ENCODE results near the gene LASP1.
A peak's percentile ranks its signal among the peaks of the same experiment; 100 is the strongest.

The LASP1 gene

DNA sequence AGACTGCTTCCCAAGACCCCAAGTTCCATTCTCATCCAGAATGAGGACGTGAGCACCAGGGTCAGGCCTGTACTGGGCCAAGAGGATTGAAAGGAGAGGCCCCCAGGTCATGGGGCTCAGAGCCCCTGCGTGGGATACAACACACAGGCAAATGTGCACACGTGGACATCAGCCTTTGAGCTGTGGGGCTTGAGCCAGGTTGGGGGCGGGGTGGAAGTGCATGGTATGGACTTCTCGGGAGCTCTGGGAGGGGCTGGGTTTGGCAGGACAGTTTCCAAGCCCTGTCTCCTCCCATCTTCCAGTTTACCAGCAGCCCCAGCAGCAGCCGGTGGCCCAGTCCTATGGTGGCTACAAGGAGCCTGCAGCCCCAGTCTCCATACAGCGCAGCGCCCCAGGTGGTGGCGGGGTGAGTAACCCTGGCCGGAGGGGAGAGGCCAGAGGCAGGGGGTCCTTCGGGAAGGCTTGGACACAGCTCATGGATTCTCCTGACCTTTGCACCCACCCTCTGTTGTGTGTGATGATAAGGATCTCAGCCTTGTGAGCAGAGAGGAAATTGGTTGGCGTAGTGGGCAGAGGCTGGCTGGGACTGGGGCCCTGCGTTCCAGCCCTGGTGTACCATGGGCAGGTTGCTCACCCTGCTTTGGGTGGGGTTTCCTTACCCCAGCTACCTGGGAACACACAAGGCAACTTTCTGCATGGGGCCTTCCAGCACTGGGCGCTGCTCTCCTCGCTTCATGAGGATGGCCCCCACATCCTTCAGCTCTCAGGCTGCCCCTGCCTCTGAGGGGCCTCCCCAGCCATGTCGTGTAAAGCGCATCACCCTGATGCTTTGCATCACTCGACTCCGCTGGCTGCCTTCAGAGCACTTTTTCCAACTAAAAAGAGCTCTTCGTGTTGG, 45.1 kb downstream of the LASP1 start:
- DNase-seq (ENCODE audit: insufficient read length, low spot score) (no peak), FAIRE-seq (no peak)
- TF ChIP-seq, protein P1, sequence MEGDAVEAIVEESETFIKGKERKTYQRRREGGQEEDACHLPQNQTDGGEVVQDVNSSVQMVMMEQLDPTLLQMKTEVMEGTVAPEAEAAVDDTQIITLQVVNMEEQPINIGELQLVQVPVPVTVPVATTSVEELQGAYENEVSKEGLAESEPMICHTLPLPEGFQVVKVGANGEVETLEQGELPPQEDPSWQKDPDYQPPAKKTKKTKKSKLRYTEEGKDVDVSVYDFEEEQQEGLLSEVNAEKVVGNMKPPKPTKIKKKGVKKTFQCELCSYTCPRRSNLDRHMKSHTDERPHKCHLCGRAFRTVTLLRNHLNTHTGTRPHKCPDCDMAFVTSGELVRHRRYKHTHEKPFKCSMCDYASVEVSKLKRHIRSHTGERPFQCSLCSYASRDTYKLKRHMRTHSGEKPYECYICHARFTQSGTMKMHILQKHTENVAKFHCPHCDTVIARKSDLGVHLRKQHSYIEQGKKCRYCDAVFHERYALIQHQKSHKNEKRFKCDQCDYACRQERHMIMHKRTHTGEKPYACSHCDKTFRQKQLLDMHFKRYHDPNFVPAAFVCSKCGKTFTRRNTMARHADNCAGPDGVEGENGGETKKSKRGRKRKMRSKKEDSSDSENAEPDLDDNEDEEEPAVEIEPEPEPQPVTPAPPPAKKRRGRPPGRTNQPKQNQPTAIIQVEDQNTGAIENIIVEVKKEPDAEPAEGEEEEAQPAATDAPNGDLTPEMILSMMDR (IDR thresholded peaks at IDR 0.05; ENCODE audit: insufficient read depth, missing control alignments) = no peak

DNA sequence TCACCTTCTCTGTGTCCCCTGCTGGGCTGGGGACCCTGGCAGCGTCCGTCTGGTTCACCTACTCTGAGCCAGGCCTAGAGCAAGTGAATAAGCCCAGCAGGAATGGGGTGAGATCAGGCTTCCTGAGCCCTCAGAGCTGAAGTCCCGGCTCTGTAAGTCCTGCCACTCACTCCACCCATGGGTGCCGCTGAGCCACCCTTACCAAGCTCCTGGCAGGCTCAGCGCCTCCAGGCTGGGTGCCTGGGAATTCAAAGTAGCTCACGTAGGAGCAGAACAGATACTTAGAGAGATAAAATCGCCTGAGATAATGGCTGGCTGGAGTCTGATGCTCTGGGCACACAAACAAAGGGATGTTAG, 45.8 kb downstream of the LASP1 start:
- DNase-seq (ENCODE audit: insufficient read length, low spot score) = no peak
- FAIRE-seq = no peak
- TF ChIP-seq, protein P1 (IDR thresholded peaks at IDR 0.05; ENCODE audit: insufficient read depth, missing control alignments) = no peak

DNA sequence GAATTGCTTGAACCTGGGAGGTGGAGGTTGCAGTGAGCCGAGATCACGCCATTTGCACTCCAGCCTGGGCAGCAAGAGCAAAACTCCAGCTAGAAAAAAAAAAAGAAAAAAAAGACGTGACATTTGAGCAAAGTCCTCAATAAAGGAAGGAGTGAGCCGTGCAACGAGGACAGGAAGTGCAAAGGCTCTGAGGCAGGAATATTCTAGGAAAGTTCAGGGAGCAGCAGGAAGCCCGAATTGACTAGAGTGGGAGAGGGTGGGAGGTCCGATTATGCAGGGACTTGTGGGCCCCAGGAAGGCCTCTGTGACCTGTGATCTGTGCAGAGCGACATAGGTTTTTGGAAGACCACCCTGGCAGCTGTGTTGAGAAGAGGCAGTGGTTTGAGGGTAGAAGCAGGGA, 46.9 kb downstream of the LASP1 start:
- TF ChIP-seq, protein P1 (IDR thresholded peaks at IDR 0.05; ENCODE audit: insufficient read depth, missing control alignments) = no peak
- no peak for FAIRE-seq
- DNase-seq (ENCODE audit: insufficient read length, low spot score) = no peak

DNA sequence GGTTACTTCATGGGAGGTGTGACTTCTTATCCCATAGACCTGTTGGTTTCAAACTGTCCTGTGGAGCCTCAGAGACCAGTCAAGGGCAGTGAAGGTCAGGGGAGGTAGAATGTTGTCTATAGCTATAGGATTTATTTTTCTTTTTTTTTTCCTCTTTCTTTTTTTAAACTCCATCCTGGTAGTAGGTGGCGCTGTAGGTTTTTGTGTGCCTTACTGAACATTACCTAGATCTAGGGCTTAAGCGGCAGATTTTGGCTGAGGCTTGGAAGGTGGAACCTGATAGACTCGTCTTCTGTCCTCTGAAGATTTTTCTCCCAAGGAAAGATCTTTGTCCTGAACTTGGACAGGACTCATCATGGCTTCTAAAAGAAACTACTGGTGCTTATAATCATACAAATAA, 47.4 kb downstream of the LASP1 start:
- DNase-seq (ENCODE audit: insufficient read length, low spot score) (no peak), FAIRE-seq (no peak)
- TF ChIP-seq, protein P1 (IDR thresholded peaks at IDR 0.05; ENCODE audit: insufficient read depth, missing control alignments) = peak; percentile 30

DNA sequence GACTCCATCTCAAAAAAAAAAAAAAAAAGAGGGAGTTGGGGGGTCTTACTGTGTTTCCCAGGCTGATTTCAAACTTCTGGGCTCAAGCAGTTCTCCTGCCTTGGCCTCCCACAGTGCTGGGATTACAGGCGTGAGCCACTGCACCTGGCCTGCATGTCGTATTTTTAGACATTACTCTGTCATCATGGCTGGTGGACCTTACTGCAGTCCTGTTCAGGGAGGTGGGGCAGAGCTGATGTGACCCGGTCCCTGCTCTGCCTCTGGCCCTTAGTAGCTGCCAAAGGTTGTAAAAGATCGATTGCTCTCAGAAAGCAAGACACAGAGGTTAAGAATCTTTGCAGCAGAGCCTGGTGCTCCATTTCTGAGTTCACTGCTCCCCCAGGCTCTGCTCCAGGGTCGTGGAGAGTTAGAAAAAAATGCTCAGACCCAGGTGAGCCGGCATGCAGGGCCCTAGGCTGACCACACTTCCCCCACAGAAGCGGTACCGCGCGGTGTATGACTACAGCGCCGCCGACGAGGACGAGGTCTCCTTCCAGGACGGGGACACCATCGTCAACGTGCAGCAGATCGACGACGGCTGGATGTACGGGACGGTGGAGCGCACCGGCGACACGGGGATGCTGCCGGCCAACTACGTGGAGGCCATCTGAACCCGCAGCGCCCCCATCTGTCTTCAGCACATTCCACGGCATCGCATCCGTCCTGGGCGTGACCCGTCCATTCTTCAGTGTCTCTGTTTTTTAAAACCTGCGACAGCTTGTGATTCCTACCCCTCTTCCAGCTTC, 48.5 kb downstream of the LASP1 start:
- FAIRE-seq (no peak), DNase-seq (ENCODE audit: insufficient read length, low spot score) (no peak)
- TF ChIP-seq, protein P1 (IDR thresholded peaks at IDR 0.05; ENCODE audit: insufficient read depth, missing control alignments) = peak; percentile 6

DNA sequence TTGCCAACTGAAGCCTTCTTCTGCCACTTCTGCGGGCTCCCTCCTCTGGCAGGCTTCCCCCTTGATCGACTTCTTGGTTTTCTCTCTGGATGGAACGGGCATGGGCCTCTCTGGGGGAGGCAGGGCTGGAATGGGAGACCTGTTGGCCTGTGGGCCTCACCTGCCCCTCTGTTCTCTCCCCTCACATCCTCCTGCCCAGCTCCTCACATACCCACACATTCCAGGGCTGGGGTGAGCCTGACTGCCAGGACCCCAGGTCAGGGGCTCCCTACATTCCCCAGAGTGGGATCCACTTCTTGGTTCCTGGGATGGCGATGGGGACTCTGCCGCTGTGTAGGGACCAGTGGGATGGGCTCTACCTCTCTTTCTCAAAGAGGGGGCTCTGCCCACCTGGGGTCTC, 49.1 kb downstream of the LASP1 start:
- no peak for DNase-seq (ENCODE audit: insufficient read length, low spot score)
- FAIRE-seq = no peak
- TF ChIP-seq, protein P1 (IDR thresholded peaks at IDR 0.05; ENCODE audit: insufficient read depth, missing control alignments) = no peak

Data from D721Med (cell line).